GM10847 (cell line): ENCODE data around the gene IPO7.

Experiments
- POLR2A ChIP-seq: IDR thresholded peaks from 2 replicates; pipeline ENCODE4 v1.6.1; 2011; ENCODE audit not compliant: insufficient read length; ENCODE audit errors: extremely low read depth

The IPO7 gene

DNA sequence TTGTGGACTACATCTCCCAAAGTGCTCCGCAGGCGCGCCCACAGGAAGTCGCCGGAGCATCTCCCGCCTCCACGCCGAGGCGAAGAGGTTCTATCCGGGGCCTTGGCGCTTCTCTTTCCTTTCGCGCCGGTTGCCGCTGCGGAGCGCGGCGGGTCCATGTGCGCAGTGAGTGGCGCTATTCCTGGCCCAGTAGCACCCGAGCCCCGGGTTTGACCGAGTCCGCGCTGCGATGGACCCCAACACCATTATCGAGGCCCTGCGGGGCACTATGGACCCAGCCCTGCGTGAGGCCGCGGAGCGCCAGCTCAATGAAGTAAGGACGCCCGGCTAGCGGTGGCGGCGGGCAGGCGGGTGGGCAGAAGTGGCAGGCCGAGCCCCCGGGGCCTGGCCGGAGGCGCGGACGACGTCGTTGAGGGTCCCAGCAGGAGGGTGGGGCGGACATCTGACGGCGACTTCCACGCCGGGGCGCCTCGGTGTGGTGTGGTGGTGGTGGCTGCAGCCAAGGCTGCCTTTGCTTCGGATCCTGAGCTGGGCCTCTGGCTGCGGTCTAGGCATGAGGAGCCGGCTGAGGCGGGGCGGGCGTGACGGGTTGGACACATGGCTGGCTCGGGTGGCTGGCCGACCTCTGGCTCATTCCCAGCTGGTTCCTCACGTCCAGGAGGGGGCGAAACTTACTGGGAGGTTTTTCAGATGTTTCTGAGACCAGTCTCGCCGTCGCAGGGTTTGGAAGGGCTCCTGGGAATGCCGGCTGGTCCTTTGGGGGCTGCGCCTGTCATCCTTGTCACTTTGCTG, at the start of gene IPO7:
Gene IPO7, plus strand, starts transcription at position 118 of the 792 bp plus-strand sequence. Its CDS starts 112 bp downstream, at position 230.
- peak; percentile 96 for TF ChIP-seq POLR2A

DNA sequence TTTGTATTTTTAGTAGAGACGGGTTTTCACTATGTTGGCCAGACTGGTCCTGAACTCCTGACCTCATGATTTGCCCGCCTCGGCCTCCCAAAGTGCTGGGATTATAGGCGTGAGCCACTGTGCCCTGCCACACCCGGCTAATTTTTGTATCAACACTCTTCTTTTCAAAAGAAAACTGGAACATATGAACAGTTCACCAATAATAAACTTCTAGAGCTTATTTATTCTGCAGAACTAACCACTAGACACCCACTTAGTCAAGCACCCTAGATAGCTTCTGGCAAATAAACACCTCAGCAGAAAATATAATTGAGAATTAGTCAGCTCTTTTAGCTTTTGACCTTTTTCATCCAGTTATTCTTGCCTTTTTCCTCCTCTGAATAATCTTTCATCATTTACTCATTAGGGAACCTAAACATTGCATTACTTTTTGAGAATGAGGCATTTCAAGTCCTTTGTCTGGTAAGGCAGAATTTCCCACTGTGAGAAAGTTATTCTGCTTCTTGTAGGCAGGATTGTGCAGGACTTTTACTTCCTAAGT, 42.7 kb upstream of the IPO7 start:
- no peak for TF ChIP-seq POLR2A

DNA sequence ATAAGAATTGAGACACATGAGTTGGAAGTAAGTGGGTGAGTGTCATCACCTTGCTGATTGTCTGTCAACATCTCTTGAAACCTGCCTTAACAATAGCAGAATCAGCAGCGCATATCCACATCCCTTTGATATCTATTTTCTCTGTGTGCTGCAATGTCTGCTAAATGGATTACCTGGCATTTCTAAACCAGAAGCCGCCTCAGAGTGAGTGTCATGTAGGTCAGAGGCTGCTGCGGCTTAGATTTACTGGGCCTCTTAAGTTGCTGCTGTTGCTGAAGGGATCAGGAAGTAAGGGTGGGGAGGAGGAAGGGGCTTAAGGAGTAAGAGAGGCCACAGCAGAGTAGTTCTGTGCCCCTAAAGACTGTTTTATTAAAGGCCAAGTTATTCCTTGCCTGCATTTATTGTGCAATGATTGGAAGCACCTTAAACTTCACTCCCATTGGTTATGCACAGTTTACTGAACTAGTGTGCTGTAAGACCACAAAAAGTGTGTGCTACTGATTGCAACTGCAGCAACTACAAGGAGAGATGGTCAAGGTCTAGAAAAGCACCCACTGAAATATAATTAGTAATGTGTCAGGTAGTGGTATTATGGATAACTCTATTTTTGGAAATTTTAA, 40.3 kb upstream of the IPO7 start:
- TF ChIP-seq POLR2A: no peak

DNA sequence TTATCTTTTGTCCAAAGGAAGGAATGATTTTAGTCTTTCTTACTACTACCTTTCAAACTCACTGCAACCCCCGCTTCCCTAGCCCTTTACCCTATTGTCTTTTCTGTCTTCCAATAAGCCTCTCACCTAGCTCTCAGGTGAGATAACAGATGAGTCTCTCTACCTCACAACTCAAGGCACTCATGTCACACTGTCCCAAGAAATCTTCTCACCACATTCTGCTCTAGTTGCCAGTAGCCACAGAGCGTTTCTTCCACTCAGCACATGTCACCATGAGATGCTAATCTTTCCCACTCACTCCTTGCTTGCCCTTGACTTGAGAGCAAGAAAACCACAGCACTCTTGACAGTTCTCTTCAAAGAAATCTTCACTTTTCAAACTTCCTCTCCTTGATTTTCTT, 37.4 kb upstream of the IPO7 start:
- TF ChIP-seq POLR2A: no peak

DNA sequence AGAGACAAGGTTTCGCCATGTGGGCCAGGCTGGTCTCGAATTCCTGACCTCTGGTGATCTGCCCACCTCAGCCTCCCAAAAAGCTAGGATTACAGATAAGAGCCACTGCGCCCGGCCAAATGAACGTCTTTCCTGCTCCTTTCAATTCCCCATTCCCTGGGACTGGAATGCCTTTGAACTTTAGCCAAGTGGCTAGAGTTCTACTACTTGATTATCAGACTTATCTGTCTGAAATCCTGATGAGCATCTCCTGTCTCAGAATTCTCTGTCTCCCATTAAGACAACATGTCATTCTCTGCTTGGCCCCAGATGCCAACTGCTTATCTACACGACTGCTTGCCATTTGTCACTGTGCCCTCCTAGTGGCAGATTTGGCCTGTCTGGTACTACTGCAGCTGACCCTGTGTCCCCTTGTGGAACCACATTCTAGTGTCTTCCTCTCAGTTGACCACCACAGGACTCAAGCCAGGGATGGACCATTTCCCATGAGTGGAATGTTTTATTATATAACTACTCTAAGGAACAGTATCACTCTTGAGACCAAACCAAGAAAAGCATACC, 33.1 kb upstream of the IPO7 start:
- TF ChIP-seq POLR2A: no peak

DNA sequence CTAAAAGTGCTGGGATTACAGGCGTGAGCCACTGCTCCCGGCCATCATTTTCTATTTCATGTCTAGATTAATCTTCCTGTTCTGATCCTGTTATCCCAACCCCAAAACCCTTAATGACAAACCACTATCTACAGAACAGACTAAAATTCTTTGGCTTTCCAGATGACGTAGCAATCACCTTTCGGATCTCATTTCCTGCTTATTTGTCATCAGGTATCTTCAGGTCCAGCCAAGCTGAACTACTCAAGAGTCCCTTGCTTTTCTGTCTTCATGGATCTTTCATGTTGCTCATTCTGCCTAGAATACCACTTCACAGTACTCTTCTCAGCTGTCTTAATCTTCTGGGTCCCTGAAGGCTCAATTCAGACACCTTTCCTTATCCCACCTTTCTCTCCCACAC, 27.4 kb upstream of the IPO7 start:
- no peak for TF ChIP-seq POLR2A

DNA sequence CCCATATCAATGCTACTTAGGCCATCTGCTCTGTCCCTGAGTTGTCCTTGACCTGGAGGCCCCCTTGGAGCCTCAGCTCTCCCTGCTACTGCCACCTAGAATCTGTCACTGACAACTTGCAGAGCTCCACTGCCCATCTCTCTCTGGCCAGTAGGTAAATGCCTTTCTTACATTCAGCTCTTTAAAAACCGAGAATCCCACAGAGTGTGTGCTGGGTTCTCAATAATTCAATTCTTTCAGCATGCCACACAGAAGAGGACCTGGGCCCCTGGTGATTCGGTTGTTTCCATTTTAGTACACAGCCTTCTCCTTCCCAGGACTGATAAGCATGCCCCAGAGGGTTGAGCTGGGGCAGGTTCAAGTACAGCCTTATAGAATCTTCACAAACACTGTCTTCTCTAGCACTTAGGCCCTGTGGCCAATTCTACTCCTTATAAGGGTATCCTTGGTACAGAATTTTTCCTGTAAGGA, 22.0 kb upstream of the IPO7 start:
- TF ChIP-seq POLR2A: no peak

DNA sequence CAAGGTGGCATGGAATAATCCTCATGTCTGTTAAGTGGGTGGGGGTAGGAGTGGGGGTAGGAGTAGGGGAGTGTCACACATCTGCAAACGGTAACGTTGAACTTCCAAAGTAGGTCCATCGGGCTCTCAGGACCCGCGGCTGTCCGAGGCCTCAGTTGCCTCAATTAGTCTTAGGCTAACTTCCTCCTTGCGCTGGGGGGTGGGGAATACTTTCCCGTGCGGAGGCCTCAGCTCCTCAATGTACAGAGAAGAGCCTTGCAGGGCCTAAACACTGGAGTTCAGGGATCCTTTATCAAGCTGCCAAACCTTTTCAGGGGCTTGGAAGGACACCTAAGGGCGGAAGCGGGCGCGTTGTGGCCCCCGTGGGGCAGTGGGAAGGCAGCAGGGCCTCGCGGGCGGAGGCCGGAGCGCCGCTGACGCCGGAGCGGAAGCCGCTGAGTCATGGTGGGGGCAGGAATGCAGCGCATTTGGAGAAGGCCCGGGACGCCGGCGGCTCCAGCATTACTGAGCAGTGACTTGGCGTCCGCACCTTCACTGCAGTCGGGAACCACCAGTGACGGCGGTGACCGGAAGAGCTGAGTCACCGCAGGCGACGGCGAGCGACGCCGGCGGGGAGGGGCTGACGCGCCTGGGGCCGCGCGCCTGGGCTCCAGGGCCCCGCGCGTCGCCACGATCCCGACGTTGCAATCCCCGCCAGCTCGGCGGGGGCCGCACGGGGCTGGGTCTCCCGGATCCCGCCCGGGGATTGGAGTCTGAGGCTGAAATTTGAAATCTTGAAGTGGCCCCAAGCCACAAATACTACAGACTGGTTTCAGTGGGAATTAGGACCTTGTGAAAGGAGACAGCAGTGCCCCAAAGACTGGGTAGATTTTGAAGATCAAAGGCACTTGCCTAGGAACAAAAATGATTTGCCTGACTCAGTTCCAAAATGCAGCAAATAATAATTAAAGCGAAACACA, 20.2 kb upstream of the IPO7 start:
- peak; percentile 88 for TF ChIP-seq POLR2A

DNA sequence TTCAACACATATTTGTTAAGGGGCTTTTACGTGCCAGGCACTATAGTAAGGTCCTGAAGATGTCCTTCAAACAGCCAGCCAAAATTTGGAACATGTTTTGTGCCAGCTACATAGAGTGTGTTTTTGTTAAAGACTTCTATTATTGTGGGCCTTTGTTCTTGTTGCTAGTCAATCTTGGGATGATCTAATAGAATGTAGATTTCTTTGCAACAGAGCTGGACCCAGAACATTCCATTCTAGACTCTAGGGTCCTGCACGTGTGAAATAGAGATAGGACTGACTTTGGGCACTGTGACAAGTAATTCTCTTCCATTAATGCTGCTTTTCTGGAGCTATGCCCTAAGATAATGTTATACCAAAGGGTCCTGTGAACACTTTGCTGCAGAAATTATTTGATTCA, 16.9 kb upstream of the IPO7 start:
- no peak for TF ChIP-seq POLR2A

DNA sequence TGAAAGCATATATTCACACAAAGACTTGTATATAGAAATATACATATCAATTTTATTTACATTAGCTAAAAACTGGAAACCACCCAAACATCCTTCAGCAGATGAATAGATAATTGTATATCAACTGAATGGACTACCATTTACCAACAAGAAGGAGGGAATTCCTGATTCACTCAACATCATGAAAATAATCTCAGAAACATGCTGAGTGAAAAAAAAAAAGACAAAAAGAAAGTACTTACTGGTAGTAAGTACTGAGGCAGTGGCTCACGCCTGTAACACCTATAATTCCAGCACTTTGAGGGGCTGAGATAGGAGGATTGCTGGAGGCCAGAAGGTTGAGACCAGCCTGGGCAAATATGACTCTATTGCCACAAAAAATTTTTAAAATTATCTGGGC, 7.4 kb upstream of the IPO7 start:
- TF ChIP-seq POLR2A: no peak

DNA sequence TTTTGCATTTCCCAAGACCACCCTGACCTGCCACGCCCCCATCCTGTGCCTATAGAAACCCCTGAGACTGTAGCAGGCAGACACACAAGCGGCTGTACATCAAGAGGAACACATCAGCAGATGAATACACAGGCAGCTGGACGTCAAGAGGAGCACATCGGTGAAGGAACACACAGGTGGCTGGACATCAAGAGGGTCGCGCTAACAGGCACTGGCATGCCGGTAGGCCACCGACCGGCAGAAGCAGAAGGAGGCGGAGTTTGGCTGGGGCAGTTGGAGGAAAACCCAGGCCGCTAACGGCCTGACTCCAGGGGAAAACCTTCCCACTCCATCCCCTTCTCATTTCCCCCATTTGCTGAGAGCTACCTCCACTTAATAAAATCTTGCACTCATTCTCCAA, 5.4 kb upstream of the IPO7 start:
- no peak for TF ChIP-seq POLR2A

DNA sequence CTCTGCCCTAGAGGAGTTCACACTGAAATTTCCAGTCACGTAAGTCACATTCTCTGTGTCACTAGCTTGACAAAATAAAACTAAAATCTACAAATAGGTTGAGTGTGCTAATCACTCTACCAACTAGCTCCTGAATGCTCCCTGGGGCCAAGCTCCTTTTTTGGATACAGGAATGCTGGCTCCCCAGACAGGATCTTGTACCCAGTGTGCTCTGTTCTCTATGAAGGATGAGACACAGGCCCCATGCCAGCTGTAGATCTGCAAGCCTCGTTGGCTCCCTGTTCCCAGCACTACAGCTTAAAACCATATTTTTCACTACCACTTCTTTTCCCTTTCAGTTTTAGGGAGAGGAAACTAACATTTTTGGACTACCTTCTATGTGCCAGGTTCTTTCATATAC, 3.7 kb upstream of the IPO7 start:
- no peak for TF ChIP-seq POLR2A

DNA sequence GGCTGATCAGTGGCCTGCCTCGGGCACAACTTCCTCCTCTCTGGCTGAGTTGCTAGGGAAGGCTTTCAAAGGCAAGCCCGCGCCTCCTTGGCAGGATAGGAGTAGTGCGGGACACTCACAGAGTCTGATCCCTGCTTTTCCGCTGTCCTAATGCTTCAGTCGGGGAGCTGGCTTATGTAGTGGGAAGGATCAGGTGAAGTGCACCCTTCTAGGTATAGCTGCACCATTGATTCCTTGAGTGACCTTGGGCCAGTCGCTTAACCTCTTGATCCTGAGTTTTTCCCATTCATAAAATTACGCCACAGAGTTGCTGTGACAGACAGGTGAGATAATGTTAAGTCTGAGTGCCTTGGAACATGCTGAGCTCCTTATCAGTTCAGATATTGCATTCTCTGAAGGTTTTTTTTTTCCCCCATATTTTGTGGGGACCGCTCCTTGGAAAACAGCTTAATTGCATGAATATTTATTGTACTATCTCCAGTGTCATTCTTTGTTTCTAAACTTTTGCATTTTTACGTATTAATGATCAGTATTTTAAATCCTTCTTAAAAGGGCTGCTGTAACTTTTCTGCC, 961 bp downstream of the IPO7 start:
- TF ChIP-seq POLR2A: no peak

DNA sequence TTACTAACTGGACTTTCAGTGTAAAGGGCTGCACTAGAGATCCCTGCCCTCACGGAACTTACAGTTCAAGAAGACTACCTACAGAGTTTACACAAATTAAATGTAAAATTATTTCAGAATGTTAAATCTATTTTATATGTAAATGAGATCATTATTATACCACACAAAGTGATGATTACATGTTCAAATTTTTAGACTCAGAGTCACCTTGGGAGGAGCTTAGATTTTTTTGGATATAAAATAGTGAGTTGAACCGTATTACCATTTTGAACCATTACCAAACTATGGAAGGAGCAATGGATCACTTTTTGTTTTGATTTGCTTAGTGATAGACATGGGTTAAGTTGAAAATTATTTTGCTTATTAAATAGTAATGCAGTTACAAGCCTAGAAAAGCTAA, 1.6 kb downstream of the IPO7 start:
- no peak for TF ChIP-seq POLR2A

DNA sequence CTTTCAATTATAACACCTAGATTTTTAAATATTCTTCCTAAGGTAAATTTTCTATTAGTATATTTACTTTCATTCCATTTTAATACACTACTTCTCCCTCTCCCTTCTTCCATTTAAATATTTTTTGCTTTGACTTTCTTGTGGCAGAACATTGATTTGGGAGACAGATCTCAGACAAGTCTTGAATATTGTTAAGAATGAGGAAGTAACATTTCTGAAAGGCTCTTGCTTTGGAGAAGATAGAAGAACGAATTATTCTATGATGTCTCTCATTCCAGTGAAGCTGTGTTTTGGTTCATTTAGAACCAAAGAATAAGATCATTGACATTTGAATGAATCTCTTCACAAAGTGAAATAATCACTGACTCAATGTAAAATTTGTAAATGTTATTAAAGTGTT, 2.4 kb downstream of the IPO7 start:
- no peak for TF ChIP-seq POLR2A
